Brain microvascular endothelial cell (primary cell): ENCODE measurements around the gene SEZ6L.
A peak's percentile ranks its signal among the peaks of the same experiment; 100 is the strongest.

ENCODE experiments used
- DNase-seq: peaks from one replicate; pipeline ENCODE4 v3.0.0-alpha.2; 2020
- H3K27ac ChIP-seq: fragments of 250-450 bp; sonication (Bioruptor Pico); 2 replicates; pipeline ENCODE4 v1.5.1; 2020; ENCODE audit warnings: mild to moderate bottlenecking, moderate library complexity
- H3K27me3 ChIP-seq: fragments of 250-450 bp; sonication (Bioruptor Pico); replicated peaks from 2 replicates; pipeline ENCODE4 v1.5.1; 2020; ENCODE audit warnings: mild to moderate bottlenecking
- H3K36me3 ChIP-seq: fragments of 250-450 bp; sonication (Bioruptor Pico); replicated peaks from 2 replicates; pipeline ENCODE4 v1.5.1; 2020; ENCODE audit warnings: mild to moderate bottlenecking
- H3K4me3 ChIP-seq: 2 replicates; pipeline ENCODE4 v1.5.1; 2011; ENCODE audit warnings: low read depth, mild to moderate bottlenecking, control low read depth, low read length, moderate library complexity
- CTCF ChIP-seq: IDR thresholded peaks from 2 replicates; pipeline ENCODE4 v1.5.1; 2011; ENCODE audit warnings: low read depth, mild to moderate bottlenecking, moderate library complexity, low read length, control low read depth, inconsistent platforms; ENCODE audit errors: missing control alignments
- in situ Hi-C: cut with HindIII; loops from 2 replicates; pipeline ENCODE4 v1.10.0; 2017; ENCODE audit warnings: low sequenced_read_pairs, low pct_ligation_motif_present

Gene SEZ6L

DNA sequence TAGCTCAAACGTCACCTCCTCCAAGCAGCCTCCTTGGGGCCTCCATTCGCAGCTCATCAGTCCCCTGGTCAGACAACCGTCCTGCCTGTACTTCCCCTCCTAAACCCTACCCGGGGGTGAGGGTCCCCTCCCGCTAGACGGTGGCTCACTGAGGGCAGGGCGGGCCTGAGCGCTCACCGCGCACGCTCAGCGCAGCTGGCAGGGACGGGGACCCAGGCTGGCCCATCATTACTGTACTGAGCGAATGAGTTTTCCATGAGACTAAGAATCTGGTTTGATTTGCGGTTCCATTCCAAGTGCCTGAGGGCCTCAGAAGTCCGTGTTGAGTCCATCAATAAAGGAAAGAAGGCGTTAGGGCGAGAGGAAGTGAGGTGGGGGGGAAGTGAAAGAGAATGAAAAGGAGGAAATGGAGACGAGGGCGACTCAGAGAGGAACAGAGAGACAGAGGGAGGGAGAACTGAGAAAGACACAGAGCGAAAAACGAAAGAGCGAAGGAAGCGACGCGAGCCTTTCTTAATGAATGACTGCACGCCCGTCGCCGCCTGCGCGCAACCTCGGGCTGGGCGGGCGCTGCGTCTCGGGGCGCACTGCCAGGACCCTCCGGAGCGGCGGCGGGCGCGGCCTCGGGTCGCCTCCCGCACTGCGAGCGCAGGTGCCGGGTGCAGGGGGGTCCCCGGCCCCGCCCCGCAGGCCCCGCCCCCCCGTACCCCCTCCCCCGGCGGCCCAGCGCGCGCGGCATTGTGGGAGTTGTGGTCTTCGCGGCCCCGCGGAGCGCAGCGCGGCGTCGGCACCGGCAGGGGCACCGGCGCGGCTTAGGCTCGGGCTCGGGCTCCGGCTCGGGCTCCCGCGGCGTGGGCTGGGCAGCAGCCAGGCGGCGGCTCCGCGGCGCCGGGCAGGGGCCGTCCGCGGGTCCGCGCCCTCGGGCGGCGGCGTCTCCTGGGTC, 259.5 kb downstream of the SEZ6L start, which contains the start of gene ASPHD2:
ASPHD2 (plus strand) TSS at position 746 of the 943 bp plus-strand sequence. CDS start 4,356 bp downstream, outside the sequence.
- DNase-seq, result peak; percentile 44
- no peaks in the 10 kb centered on the region for H3K27me3 ChIP-seq
- TF ChIP-seq CTCF, result no peak
- in situ Hi-C loops, result no loop called here
- H3K27ac ChIP-seq, result no peak within 1 kb of the TSS
- peak within 1 kb of the TSS; percentile 69 for H3K4me3 ChIP-seq
- H3K36me3 ChIP-seq, result no peaks in the 10 kb centered on the region

- in situ Hi-C loops, result no loop called here
- no peak for TF ChIP-seq CTCF
- Histone ChIP-seq H3K4me3 (peak overlapping the region; percentile 69), H3K27ac (no peak overlapping the region), H3K27me3 (no peaks in the 10 kb centered on the region), H3K36me3 (no peaks in the 10 kb centered on the region)
- DNase-seq, result no peak
Observed at GRCh38 chr22:26429458-26430286, 260.4 kb downstream of the SEZ6L start.

- H3K27ac ChIP-seq, result no peak overlapping the region
- in situ Hi-C loops, result no loop called here
- DNase-seq, result no peak
- H3K36me3 ChIP-seq, result no peaks in the 10 kb centered on the region
- H3K4me3 ChIP-seq, result no peak overlapping the region
- H3K27me3 ChIP-seq, result no peaks in the 10 kb centered on the region
- TF ChIP-seq CTCF, result no peak
Observed at GRCh38 chr22:26430600-26430999, 261.3 kb downstream of the SEZ6L start.

- Histone ChIP-seq H3K27me3 (no peaks in the 10 kb centered on the region), H3K27ac (no peak overlapping the region), H3K36me3 (no peaks in the 10 kb centered on the region), H3K4me3 (no peak overlapping the region)
- no peak for DNase-seq
- in situ Hi-C loops, result no loop called here
- no peak for TF ChIP-seq CTCF
Observed at GRCh38 chr22:26431261-26431995, 262.2 kb downstream of the SEZ6L start.

GRCh38 chr22:26432619-26433311, 263.5 kb downstream of the SEZ6L start:
- H3K27ac ChIP-seq, result no peak overlapping the region
- in situ Hi-C loops, result no loop called here

More at GRCh38 chr22:26432619-26433311, 263.5 kb downstream of the SEZ6L start:
- no peak for TF ChIP-seq CTCF
- DNase-seq, result no peak
- Histone ChIP-seq H3K4me3 (no peak overlapping the region), H3K27me3 (no peaks in the 10 kb centered on the region), H3K36me3 (no peaks in the 10 kb centered on the region)
